Measurements from ENCODE around the gene PTPRT. TPM values are rescaled to one million over a fixed set of nuclear protein-coding genes. Genes with fewer than 3 reads are reported as not detected.
"Not testable (repeated sequence)": the region's sequence is repeated elsewhere in the genome, so short reads cannot be mapped to it uniquely, and the experiment has no call there.

Gene PTPRT
- total RNA-seq, 1 experiment from 2014 or later = not detected

GRCh38 chr20:42914302-42914701 lies 275.4 kb downstream of the PTPRT start:
- DNase-seq (ENCODE audit: low spot score) = no peak

- DNase-seq (ENCODE audit: low spot score) = not testable (repeated sequence)
Measured at GRCh38 chr20:42910808-42911207, 278.9 kb downstream of the PTPRT start.

- DNase-seq (ENCODE audit: low spot score) = no peak
Measured at GRCh38 chr20:42907730-42908129, 282.0 kb downstream of the PTPRT start.

GRCh38 chr20:42906120-42906519 lies 283.6 kb downstream of the PTPRT start:
- DNase-seq (ENCODE audit: low spot score) = no peak

GRCh38 chr20:42902509-42902908 lies 287.2 kb downstream of the PTPRT start:
- DNase-seq (ENCODE audit: low spot score) = no peak

GRCh38 chr20:42901689-42902440 lies 287.8 kb downstream of the PTPRT start:
- no peak for DNase-seq (ENCODE audit: low spot score)

- DNase-seq (ENCODE audit: low spot score) = not testable (repeated sequence)
Measured at GRCh38 chr20:42900764-42901163, 288.9 kb downstream of the PTPRT start.

GRCh38 chr20:42895020-42895419 lies 294.7 kb downstream of the PTPRT start:
- DNase-seq (ENCODE audit: low spot score) = no peak

GRCh38 chr20:42894483-42894882 lies 295.2 kb downstream of the PTPRT start:
- no peak for DNase-seq (ENCODE audit: low spot score)

- DNase-seq (ENCODE audit: low spot score) = no peak
Measured at GRCh38 chr20:42889517-42889916, 300.2 kb downstream of the PTPRT start.

- no peak for DNase-seq (ENCODE audit: low spot score)
Measured at GRCh38 chr20:42887281-42887680, 302.4 kb downstream of the PTPRT start.

GRCh38 chr20:42886801-42887200 lies 302.9 kb downstream of the PTPRT start:
- no peak for DNase-seq (ENCODE audit: low spot score)

GRCh38 chr20:42886046-42886445 lies 303.7 kb downstream of the PTPRT start:
- DNase-seq (ENCODE audit: low spot score) = no peak

GRCh38 chr20:42875581-42875980 lies 314.1 kb downstream of the PTPRT start:
- no peak for DNase-seq (ENCODE audit: low spot score)

- DNase-seq (ENCODE audit: low spot score) = no peak
Measured at GRCh38 chr20:42873259-42873658, 316.4 kb downstream of the PTPRT start.

GRCh38 chr20:42864116-42864515 lies 325.6 kb downstream of the PTPRT start:
- no peak for DNase-seq (ENCODE audit: low spot score)

GRCh38 chr20:42862446-42862845 lies 327.3 kb downstream of the PTPRT start:
- no peak for DNase-seq (ENCODE audit: low spot score)

GRCh38 chr20:42857446-42857845 lies 332.3 kb downstream of the PTPRT start:
- no peak for DNase-seq (ENCODE audit: low spot score)

- no peak for DNase-seq (ENCODE audit: low spot score)
Measured at GRCh38 chr20:42855896-42856295, 333.8 kb downstream of the PTPRT start.

- no peak for DNase-seq (ENCODE audit: low spot score)
Measured at GRCh38 chr20:42852691-42853090, 337.0 kb downstream of the PTPRT start.

- no peak for DNase-seq (ENCODE audit: low spot score)
Measured at GRCh38 chr20:42846784-42847490, 342.8 kb downstream of the PTPRT start.

- DNase-seq (ENCODE audit: low spot score) = no peak
Measured at GRCh38 chr20:42844751-42845150, 345.0 kb downstream of the PTPRT start.

GRCh38 chr20:42837456-42837855 lies 352.2 kb downstream of the PTPRT start:
- no peak for DNase-seq (ENCODE audit: low spot score)
